ENCODE measurements around the gene TTC29. TPM values are rescaled to one million over a fixed set of nuclear protein-coding genes. Genes with fewer than 3 reads are reported as not detected.

Gene TTC29
- total RNA-seq, 1 donor from 2014 or later, result not detected

- no peak overlapping the region for H3K9ac ChIP-seq (ENCODE audit: low read length)
- Mint-ChIP-seq H3K27me3 (ENCODE audit: low read depth, unreplicated experiment) (peaks cover 7% of the 10 kb centered on the region), H3K4me1 (ENCODE audit: low read depth, unreplicated experiment) (no peaks in the 10 kb centered on the region), H3K9me3 (ENCODE audit: unreplicated experiment) (peaks cover 2% of the 10 kb centered on the region), H3K4me3 (ENCODE audit: unreplicated experiment) (no peak overlapping the region), H3K36me3 (ENCODE audit: low read depth, unreplicated experiment) (no peaks in the 10 kb centered on the region), H3K27ac (ENCODE audit: unreplicated experiment) (no peak overlapping the region)
- peak overlapping the region; percentile 42 for H3K4me2 ChIP-seq (ENCODE audit: low read length)
- no peak overlapping the region for H2AFZ ChIP-seq (ENCODE audit: low read depth, low read length)
- H3K36me3 ChIP-seq (ENCODE audit: insufficient read depth, low read length), result no peaks in the 10 kb centered on the region
- no peak overlapping the region for H3K4me3 ChIP-seq (ENCODE audit: insufficient read depth, low read depth, low read length)
- H3K4me1 ChIP-seq (ENCODE audit: insufficient read depth, low read length), result peaks cover 14% of the 10 kb centered on the region
- TF ChIP-seq EZH2 (IDR thresholded peaks at IDR 0.05; ENCODE audit: insufficient read depth, low read length) (no peak), CTCF (IDR thresholded peaks at IDR 0.05; ENCODE audit: insufficient read depth, low read depth, low read length) (no peak)
- H3K27me3 ChIP-seq (ENCODE audit: insufficient read depth, low read length), result no peaks in the 10 kb centered on the region
- H3K79me2 ChIP-seq (ENCODE audit: insufficient read depth, low read length), result no peaks in the 10 kb centered on the region
- H3K27ac ChIP-seq (ENCODE audit: low read depth, low read length), result peak overlapping the region; percentile 6
- FAIRE-seq, result no peak
- no peaks in the 10 kb centered on the region for H4K20me1 ChIP-seq (ENCODE audit: insufficient read depth, low read length)
- no peaks in the 10 kb centered on the region for H3K9me3 ChIP-seq (ENCODE audit: insufficient read depth, low read depth, low read length)
- peak; percentile 35 for DNase-seq (ENCODE audit: low read depth)
These were observed 14.0 kb upstream of the TTC29 start for GRCh38 chr4:146959692-146960091.

- Mint-ChIP-seq H3K4me3 (ENCODE audit: unreplicated experiment) (no peak overlapping the region), H3K9me3 (ENCODE audit: unreplicated experiment) (peaks cover 2% of the 10 kb centered on the region)
- H3K79me2 ChIP-seq (ENCODE audit: insufficient read depth, low read length), result no peaks in the 10 kb centered on the region
These were observed 11.6 kb upstream of the TTC29 start for GRCh38 chr4:146957237-146957636.

More at GRCh38 chr4:146957237-146957636, 11.6 kb upstream of the TTC29 start:
- Histone ChIP-seq H3K4me2 (ENCODE audit: low read length) (peak overlapping the region; percentile 17), H3K4me3 (ENCODE audit: insufficient read depth, low read depth, low read length) (no peak overlapping the region), H4K20me1 (ENCODE audit: insufficient read depth, low read length) (no peaks in the 10 kb centered on the region), H3K9ac (ENCODE audit: low read length) (peak overlapping the region; percentile 44), H3K27me3 (ENCODE audit: insufficient read depth, low read length) (no peaks in the 10 kb centered on the region), H3K4me1 (ENCODE audit: insufficient read depth, low read length) (peaks cover 14% of the 10 kb centered on the region), H3K27ac (ENCODE audit: low read depth, low read length) (peak overlapping the region; percentile 74), H3K36me3 (ENCODE audit: insufficient read depth, low read length) (no peaks in the 10 kb centered on the region), H3K9me3 (ENCODE audit: insufficient read depth, low read depth, low read length) (no peaks in the 10 kb centered on the region), H2AFZ (ENCODE audit: low read depth, low read length) (peak overlapping the region; percentile 2)
- H3K27ac Mint-ChIP-seq (ENCODE audit: unreplicated experiment), result no peak overlapping the region
- no peak for FAIRE-seq
- H3K27me3 Mint-ChIP-seq (ENCODE audit: low read depth, unreplicated experiment), result peaks cover 7% of the 10 kb centered on the region
- TF ChIP-seq CTCF (IDR thresholded peaks at IDR 0.05; ENCODE audit: insufficient read depth, low read depth, low read length) (no peak), EZH2 (IDR thresholded peaks at IDR 0.05; ENCODE audit: insufficient read depth, low read length) (no peak)
- no peaks in the 10 kb centered on the region for H3K36me3 Mint-ChIP-seq (ENCODE audit: low read depth, unreplicated experiment)
- H3K4me1 Mint-ChIP-seq (ENCODE audit: low read depth, unreplicated experiment), result no peaks in the 10 kb centered on the region
- DNase-seq (ENCODE audit: low read depth), result peak; percentile 93
